Measurements from ENCODE around the gene TPSD1.

DNA sequence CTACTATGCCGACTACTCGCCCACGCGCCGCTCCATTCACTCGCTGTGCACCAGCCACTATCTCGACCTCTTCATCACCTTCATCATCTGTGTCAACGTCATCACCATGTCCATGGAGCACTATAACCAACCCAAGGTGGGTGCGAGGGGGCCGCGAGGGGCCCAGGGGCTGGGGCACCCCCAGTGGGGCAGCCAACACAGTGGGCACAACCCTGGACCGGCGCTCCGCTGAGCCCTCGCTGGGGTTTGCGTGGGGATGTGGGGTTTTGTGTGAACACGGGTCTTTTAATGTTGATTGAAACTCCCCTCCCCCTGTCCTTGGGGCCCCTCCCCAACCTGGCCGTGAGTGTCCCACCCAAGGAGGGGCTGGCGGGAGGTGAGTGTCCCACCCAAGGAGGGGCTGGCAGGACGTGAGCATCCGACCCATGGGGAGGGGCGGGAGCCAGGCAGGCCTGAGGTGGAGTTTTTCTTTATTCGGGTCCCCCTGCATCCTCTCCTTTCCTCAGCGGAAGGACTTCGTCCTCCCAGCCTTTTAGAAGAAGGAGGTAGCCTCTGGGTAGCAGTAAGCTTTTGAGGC lies 42.0 kb upstream of the TPSD1 start:
- no peak for TF ChIP-seq RAD21 (IDR thresholded peaks at IDR 0.05; ENCODE audit: low read depth)
- no peak for TF ChIP-seq TAF1 (IDR thresholded peaks at IDR 0.05; ENCODE audit: low read depth)
- TF ChIP-seq ZBTB7A (IDR thresholded peaks at IDR 0.05; ENCODE audit: low read depth): no peak
- no peak for TF ChIP-seq FOXM1 (IDR thresholded peaks at IDR 0.05; ENCODE audit: borderline replicate concordance, low read depth)
- TF ChIP-seq, protein P1, sequence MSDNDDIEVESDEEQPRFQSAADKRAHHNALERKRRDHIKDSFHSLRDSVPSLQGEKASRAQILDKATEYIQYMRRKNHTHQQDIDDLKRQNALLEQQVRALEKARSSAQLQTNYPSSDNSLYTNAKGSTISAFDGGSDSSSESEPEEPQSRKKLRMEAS (IDR thresholded peaks at IDR 0.05): no peak
- TF ChIP-seq, protein P2, sequence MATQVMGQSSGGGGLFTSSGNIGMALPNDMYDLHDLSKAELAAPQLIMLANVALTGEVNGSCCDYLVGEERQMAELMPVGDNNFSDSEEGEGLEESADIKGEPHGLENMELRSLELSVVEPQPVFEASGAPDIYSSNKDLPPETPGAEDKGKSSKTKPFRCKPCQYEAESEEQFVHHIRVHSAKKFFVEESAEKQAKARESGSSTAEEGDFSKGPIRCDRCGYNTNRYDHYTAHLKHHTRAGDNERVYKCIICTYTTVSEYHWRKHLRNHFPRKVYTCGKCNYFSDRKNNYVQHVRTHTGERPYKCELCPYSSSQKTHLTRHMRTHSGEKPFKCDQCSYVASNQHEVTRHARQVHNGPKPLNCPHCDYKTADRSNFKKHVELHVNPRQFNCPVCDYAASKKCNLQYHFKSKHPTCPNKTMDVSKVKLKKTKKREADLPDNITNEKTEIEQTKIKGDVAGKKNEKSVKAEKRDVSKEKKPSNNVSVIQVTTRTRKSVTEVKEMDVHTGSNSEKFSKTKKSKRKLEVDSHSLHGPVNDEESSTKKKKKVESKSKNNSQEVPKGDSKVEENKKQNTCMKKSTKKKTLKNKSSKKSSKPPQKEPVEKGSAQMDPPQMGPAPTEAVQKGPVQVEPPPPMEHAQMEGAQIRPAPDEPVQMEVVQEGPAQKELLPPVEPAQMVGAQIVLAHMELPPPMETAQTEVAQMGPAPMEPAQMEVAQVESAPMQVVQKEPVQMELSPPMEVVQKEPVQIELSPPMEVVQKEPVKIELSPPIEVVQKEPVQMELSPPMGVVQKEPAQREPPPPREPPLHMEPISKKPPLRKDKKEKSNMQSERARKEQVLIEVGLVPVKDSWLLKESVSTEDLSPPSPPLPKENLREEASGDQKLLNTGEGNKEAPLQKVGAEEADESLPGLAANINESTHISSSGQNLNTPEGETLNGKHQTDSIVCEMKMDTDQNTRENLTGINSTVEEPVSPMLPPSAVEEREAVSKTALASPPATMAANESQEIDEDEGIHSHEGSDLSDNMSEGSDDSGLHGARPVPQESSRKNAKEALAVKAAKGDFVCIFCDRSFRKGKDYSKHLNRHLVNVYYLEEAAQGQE (IDR thresholded peaks at IDR 0.05; ENCODE audit: low read depth): no peak
- no peak for TF ChIP-seq CREB1 (IDR thresholded peaks at IDR 0.05; ENCODE audit: low read depth)
- TF ChIP-seq CEBPB (IDR thresholded peaks at IDR 0.05): no peak
- TF ChIP-seq, protein P3, sequence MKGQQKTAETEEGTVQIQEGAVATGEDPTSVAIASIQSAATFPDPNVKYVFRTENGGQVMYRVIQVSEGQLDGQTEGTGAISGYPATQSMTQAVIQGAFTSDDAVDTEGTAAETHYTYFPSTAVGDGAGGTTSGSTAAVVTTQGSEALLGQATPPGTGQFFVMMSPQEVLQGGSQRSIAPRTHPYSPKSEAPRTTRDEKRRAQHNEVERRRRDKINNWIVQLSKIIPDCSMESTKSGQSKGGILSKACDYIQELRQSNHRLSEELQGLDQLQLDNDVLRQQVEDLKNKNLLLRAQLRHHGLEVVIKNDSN (IDR thresholded peaks at IDR 0.05): no peak
- no peak for TF ChIP-seq TEAD4 (IDR thresholded peaks at IDR 0.05)
- no peak for TF ChIP-seq EP300 (IDR thresholded peaks at IDR 0.05; ENCODE audit: borderline replicate concordance)
